ENCODE results near the gene LPAR3. TPM values are rescaled to one million over a fixed set of nuclear protein-coding genes. Genes with fewer than 3 reads are reported as not detected.

LPAR3 gene
- total RNA-seq (2021) (not detected in 2 replicates), Bru-seq, nascent RNA (percentile 6 among the genes with signal in this experiment), BruChase-seq, experiment 1, labeled RNA remaining after a 2-hour chase (percentile 1 among the genes with signal in this experiment), BruChase-seq, experiment 2, labeled RNA remaining after a 6-hour chase (percentile 2 among the genes with signal in this experiment)
- long read RNA-seq, result 0 reads

- ChIA-PET CTCF (no interaction called here), POLR2A (ENCODE audit: unreplicated experiment) (no interaction called here)
- Histone ChIP-seq H3K79me2 (ENCODE audit: low read depth) (no peaks in the 10 kb centered on the region), H3K4me3 (no peak within 1 kb of the TSS), H3K4me1 (replicated peaks; ENCODE audit: insufficient read depth) (0 out of 2 replicates have a peak, but pooled peaks cover 4% of the 10 kb centered on the region), H3K36me3 (ENCODE audit: low read depth) (no peaks in the 10 kb centered on the region), H3K9me3 (ENCODE audit: insufficient read depth, low read depth) (no peaks in the 10 kb centered on the region), H3K27ac (no peak within 1 kb of the TSS), H3K27me3 (ENCODE audit: insufficient read depth, low read depth) (no peaks in the 10 kb centered on the region), H3K4me2 (no peak within 1 kb of the TSS), H4K20me1 (ENCODE audit: insufficient read depth) (no peaks in the 10 kb centered on the region), H3F3A (ENCODE audit: insufficient read depth, low read depth) (no peaks in the 10 kb centered on the region), H2AFZ (no peak within 1 kb of the TSS), H3K9me2 (ENCODE audit: insufficient read depth) (no peaks in the 10 kb centered on the region)
- TF ChIP-seq EZH2 (IDR thresholded peaks at IDR 0.05; ENCODE audit: low read depth), result no peak
- TF ChIP-seq CTCF (conservative IDR thresholded peaks at IDR 0.05), result no peak
- BruUV-seq (replicated peaks), result no TSS peak
- intact Hi-C loops (cut with micrococcal nuclease; ENCODE audit: unreplicated experiment), result no loop called here
- DNase-seq, result no peak
Measured at GRCh38 chr1:84892705-84893618, at the start of gene LPAR3. TSS of gene LPAR3 (minus strand) at chr1:84893206. CDS start at chr1:84866120, 27,086 bp downstream.

GRCh38 chr1:84941843-84942242 is 48.8 kb upstream of the LPAR3 start:
- POLR2A ChIA-PET (ENCODE audit: unreplicated experiment), result no interaction called here

More at GRCh38 chr1:84941843-84942242, 48.8 kb upstream of the LPAR3 start:
- no peak overlapping the region for H3K27ac ChIP-seq
- CTCF ChIA-PET, result no interaction called here
- no peaks in the 10 kb centered on the region for H4K20me1 ChIP-seq (ENCODE audit: insufficient read depth)
- H3K9me2 ChIP-seq (ENCODE audit: insufficient read depth), result no peaks in the 10 kb centered on the region
- no peak overlapping the region for H2AFZ ChIP-seq
- no peaks in the 10 kb centered on the region for H3K36me3 ChIP-seq (ENCODE audit: low read depth)
- H3K4me2 ChIP-seq, result no peak overlapping the region
- no peak overlapping the region for H3K4me3 ChIP-seq
- no TSS peak for BruUV-seq (replicated peaks)
- H3K9me3 ChIP-seq (ENCODE audit: insufficient read depth, low read depth), result no peaks in the 10 kb centered on the region
- DNase-seq, result no peak
- no peaks in the 10 kb centered on the region for H3K79me2 ChIP-seq (ENCODE audit: low read depth)
- intact Hi-C loops (cut with micrococcal nuclease; ENCODE audit: unreplicated experiment), result loop anchor here (10.0 kb wide), 2 partner anchors 103 to 753 kb away; partner anchors contain the start of gene MCOLN3
- H3K4me1 ChIP-seq (replicated peaks; ENCODE audit: insufficient read depth), result peaks cover 10% of the 10 kb centered on the region; the same call in 1 of the 2 replicates
- H3K27me3 ChIP-seq (ENCODE audit: insufficient read depth, low read depth), result no peaks in the 10 kb centered on the region
- no peaks in the 10 kb centered on the region for H3F3A ChIP-seq (ENCODE audit: insufficient read depth, low read depth)
- no peak for TF ChIP-seq EZH2 (IDR thresholded peaks at IDR 0.05; ENCODE audit: low read depth)
- no peak for TF ChIP-seq CTCF (conservative IDR thresholded peaks at IDR 0.05)

All from PC-9 (cell line).